ENCODE measurements around the gene EOGT.

EOGT gene

GRCh38 chr3:69013253-69014021 is at the start of gene EOGT:
Gene EOGT (minus strand): TSS chr3:69013684. CDS start chr3:69009846, 3,838 bp downstream.
- no peak for TF ChIP-seq GATA1 (IDR thresholded peaks at IDR 0.05; ENCODE audit: low read depth, low read length)
- TF ChIP-seq POLR2A (IDR thresholded peaks at IDR 0.05; ENCODE audit: low read length), result peak; percentile 79
- DNase-seq, result peak; percentile 88 to 93

- DNase-seq, result no peak
- TF ChIP-seq POLR2A (IDR thresholded peaks at IDR 0.05; ENCODE audit: low read length) (no peak), GATA1 (IDR thresholded peaks at IDR 0.05; ENCODE audit: low read depth, low read length) (no peak)
These were observed 46.2 kb upstream of the EOGT start for GRCh38 chr3:69059688-69060087.

- TF ChIP-seq GATA1 (IDR thresholded peaks at IDR 0.05; ENCODE audit: low read depth, low read length) (no peak), POLR2A (IDR thresholded peaks at IDR 0.05; ENCODE audit: low read length) (no peak)
- no peak for DNase-seq
These were observed 45.4 kb upstream of the EOGT start for GRCh38 chr3:69058947-69059224.

- TF ChIP-seq GATA1 (IDR thresholded peaks at IDR 0.05; ENCODE audit: low read depth, low read length) (no peak), POLR2A (IDR thresholded peaks at IDR 0.05; ENCODE audit: low read length) (no peak)
- no peak for DNase-seq
These were observed 44.9 kb upstream of the EOGT start for GRCh38 chr3:69058180-69058946.

GRCh38 chr3:69052472-69052898 is 39.0 kb upstream of the EOGT start:
- no peak for DNase-seq

GRCh38 chr3:69051756-69052471 is 38.4 kb upstream of the EOGT start, which contains the start of gene TMF1:
Gene TMF1 (minus strand): TSS chr3:69052333. CDS start chr3:69052086, 247 bp downstream.
- DNase-seq, result no peak
- no peak for TF ChIP-seq GATA1 (IDR thresholded peaks at IDR 0.05; ENCODE audit: low read depth, low read length)
- TF ChIP-seq POLR2A (IDR thresholded peaks at IDR 0.05; ENCODE audit: low read length), result peak; percentile 93

More at GRCh38 chr3:69052472-69052898, 39.0 kb upstream of the EOGT start:
- TF ChIP-seq GATA1 (IDR thresholded peaks at IDR 0.05; ENCODE audit: low read depth, low read length) (no peak), POLR2A (IDR thresholded peaks at IDR 0.05; ENCODE audit: low read length) (peak; percentile 75)

GRCh38 chr3:69048990-69049389 is 35.5 kb upstream of the EOGT start:
- no peak for DNase-seq
- TF ChIP-seq GATA1 (IDR thresholded peaks at IDR 0.05; ENCODE audit: low read depth, low read length) (no peak), POLR2A (IDR thresholded peaks at IDR 0.05; ENCODE audit: low read length) (no peak)

- no peak for DNase-seq
- TF ChIP-seq GATA1 (IDR thresholded peaks at IDR 0.05; ENCODE audit: low read depth, low read length) (no peak), POLR2A (IDR thresholded peaks at IDR 0.05; ENCODE audit: low read length) (no peak)
These were observed 31.1 kb upstream of the EOGT start for GRCh38 chr3:69044608-69045007.

- TF ChIP-seq GATA1 (IDR thresholded peaks at IDR 0.05; ENCODE audit: low read depth, low read length), result no peak
- no peak for DNase-seq
These were observed 20.0 kb upstream of the EOGT start for GRCh38 chr3:69033470-69033869.

- TF ChIP-seq POLR2A (IDR thresholded peaks at IDR 0.05; ENCODE audit: low read length), result no peak
- TF ChIP-seq GATA1 (IDR thresholded peaks at IDR 0.05; ENCODE audit: low read depth, low read length), result no peak
- no peak for DNase-seq
These were observed 19.3 kb upstream of the EOGT start for GRCh38 chr3:69032737-69033136.

GRCh38 chr3:69032142-69032541 is 18.7 kb upstream of the EOGT start:
- TF ChIP-seq POLR2A (IDR thresholded peaks at IDR 0.05; ENCODE audit: low read length) (no peak), GATA1 (IDR thresholded peaks at IDR 0.05; ENCODE audit: low read depth, low read length) (no peak)
- DNase-seq, result no peak

GRCh38 chr3:69031635-69032034 is 18.2 kb upstream of the EOGT start:
- no peak for DNase-seq
- no peak for TF ChIP-seq GATA1 (IDR thresholded peaks at IDR 0.05; ENCODE audit: low read depth, low read length)
- TF ChIP-seq POLR2A (IDR thresholded peaks at IDR 0.05; ENCODE audit: low read length), result no peak

- no peak for TF ChIP-seq GATA1 (IDR thresholded peaks at IDR 0.05; ENCODE audit: low read depth, low read length)
- TF ChIP-seq POLR2A (IDR thresholded peaks at IDR 0.05; ENCODE audit: low read length), result no peak
- DNase-seq, result no peak
These were observed 7.4 kb upstream of the EOGT start for GRCh38 chr3:69020857-69021256.

- TF ChIP-seq POLR2A (IDR thresholded peaks at IDR 0.05; ENCODE audit: low read length) (no peak), GATA1 (IDR thresholded peaks at IDR 0.05; ENCODE audit: low read depth, low read length) (no peak)
- no peak for DNase-seq
These were observed 6.9 kb upstream of the EOGT start for GRCh38 chr3:69020424-69020823.
